KOPT-K1 (cell line): ENCODE data around the gene CEP120.

Source experiments
- H3K27ac ChIP-seq: fragments of 200-600 bp; sonication (generic); 2 replicates; pipeline ENCODE4 v1.5.1; 2016; ENCODE audit warnings: antibody characterized with exemption, mild to moderate bottlenecking, low read depth, low read length; ENCODE audit not compliant: poor library complexity, severe bottlenecking
- H3K36me3 ChIP-seq: fragments of 200-600 bp; sonication (generic); 2 replicates; pipeline ENCODE4 v1.5.1; 2017; ENCODE audit warnings: antibody characterized with exemption, mild to moderate bottlenecking, low read length, moderate library complexity; ENCODE audit not compliant: insufficient read depth
- H3K9me3 ChIP-seq: fragments of 200-600 bp; sonication (generic); 2 replicates; pipeline ENCODE4 v1.5.1; 2017; ENCODE audit warnings: antibody characterized with exemption, low read length, mild to moderate bottlenecking; ENCODE audit not compliant: insufficient read depth, poor library complexity, severe bottlenecking

CEP120 gene

DNA sequence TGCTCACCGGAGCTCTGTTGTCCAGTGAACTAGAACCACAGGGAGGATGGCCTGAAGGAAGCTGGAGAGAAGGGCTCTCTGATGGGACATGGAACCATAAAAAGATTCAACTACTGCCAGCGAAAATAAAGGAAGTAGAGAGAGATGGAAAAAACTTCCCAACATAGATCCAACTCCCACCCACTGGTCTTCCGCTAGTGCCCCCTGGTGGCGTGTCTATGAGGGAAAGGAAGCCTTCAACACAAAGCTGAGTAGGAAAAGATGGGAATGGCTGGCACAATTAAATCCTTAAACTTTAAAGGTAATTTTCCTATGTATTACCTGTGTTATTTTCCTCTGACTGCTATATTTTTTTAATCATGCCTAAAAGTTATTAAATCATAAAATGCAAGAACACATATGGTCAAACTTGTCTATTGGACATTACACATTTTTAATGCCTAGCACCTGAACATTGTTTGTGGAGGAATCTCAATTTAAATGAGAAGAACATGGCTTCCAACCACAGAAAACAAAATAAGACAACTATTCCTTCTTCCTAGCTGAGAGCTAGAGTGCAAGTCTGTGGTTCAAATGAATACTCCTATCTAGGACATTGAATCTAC, 51.5 kb downstream of the CEP120 start:
- H3K9me3 ChIP-seq, result no peaks in the 10 kb centered on the region
- H3K36me3 ChIP-seq, result peaks cover 71% of the 10 kb centered on the region
- H3K27ac ChIP-seq, result no peak overlapping the region

DNA sequence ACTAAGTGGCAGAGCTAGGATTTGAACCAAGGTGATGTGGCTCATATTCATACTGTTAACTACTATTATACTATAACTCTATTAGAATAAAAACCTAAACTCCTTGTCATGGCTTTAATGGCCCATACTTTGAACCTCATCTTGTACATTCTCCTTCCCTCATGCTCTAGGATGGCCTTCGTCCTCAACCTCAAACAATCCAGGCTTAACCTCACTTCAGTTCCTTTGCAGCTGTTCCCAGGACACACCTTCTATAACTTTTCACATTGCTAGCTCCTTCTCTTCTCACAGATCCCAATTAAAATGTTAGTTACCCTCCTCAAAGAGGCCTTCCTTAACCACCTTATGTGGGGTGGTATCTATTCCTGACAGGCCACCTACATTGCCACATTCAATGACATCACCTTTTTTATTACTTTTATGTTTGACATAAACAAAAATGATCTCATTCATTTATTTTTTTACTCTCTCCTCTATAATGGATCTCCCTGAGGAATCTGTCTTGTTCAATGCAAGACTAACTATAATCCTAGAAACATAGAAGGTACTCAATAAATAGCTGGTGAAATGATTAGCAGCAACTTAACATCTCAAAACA, 53.7 kb downstream of the CEP120 start:
- Histone ChIP-seq H3K27ac (no peak overlapping the region), H3K9me3 (no peaks in the 10 kb centered on the region), H3K36me3 (peaks cover 53% of the 10 kb centered on the region)

DNA sequence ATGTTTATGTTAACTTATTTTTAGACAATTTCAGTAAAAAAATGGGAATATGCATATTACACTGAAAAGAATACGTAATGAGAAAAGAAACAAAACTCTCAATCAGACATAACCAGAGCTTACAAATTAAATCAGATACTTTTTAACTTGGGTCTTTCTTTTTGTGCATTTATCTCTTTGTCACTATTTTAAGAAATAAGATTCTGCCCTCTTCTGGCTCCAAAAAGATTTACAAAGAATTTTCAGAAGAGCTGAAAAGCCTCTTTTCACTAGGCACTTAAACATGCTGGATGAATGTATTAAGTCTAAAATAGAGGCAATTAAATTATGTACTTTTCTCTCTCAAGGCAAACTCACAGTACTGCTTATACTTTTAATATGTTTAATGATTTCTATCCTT, 55.5 kb downstream of the CEP120 start:
- no peak overlapping the region for H3K27ac ChIP-seq
- H3K36me3 ChIP-seq, result peaks cover 48% of the 10 kb centered on the region
- H3K9me3 ChIP-seq, result no peaks in the 10 kb centered on the region

DNA sequence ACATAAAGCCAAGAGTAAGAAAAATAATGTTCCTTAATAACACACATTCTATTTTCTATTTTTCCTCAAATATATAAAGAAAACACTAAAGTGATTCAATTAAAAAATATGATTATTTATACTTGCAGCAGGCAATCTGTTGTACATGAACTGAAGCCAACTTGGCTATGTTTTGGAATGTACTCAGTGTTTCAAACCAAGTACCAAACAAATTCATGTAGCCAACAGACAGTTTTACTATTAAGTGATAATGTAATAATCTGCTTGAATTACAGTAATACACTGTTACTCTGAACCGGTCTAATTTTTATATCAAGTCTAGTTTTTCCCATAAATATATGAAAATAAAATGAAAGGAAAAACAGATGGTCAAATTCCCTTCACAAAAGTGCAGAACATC, 58.0 kb downstream of the CEP120 start:
- Histone ChIP-seq H3K27ac (no peak overlapping the region), H3K36me3 (peaks cover 48% of the 10 kb centered on the region), H3K9me3 (no peaks in the 10 kb centered on the region)

DNA sequence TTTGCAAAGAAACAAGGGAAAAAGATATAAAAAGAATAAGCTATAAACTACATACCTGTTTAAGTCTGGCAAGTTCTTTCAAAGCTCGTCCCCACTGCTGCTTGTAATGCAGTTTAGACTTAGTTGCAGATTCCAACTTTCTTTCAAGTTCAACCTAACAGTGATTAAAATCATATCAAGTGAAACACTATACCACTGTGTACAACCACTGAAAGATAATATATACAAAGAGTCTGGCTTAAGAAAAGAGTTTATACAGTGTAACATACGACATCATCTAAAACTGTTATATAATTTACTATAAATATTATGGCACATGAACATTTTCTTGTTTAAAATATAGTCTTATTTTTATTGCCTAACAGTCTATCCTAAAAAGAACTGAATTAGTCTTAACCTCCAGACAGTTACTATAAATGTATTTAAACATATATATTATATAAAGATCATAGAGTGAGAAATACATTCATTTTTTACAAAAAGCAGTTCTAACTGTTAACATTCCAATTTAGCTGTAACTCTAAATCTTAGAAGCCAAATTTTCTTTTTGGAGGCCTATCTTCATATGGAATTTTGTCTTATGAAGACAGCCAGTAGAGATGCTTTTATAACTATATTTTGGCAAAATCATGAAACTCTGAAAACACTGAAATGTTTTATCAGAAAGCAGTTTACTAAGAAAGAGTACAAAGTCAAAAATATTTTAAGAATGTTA, 58.6 kb downstream of the CEP120 start:
- Histone ChIP-seq H3K9me3 (no peaks in the 10 kb centered on the region), H3K36me3 (peaks cover 49% of the 10 kb centered on the region)

DNA sequence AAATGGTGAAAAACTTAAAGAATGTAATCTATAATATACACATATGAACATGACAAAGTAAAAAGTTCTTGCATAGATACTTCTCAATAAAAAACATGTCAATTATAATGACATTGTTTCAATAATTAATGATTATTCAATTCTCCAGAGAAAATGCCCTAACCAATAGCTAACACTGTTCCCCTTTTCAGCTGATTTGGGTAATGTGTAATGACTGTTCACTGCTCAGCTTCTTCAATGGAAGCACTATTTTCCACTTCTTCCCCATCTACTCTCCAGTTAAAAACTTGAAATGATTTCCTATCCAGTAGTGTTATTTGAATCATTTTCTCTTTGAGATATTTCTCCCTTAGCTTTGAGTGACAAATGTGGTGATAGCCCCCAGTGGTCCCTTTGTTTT, 62.3 kb downstream of the CEP120 start:
- peaks cover 62% of the 10 kb centered on the region for H3K36me3 ChIP-seq
- no peak overlapping the region for H3K27ac ChIP-seq
- peaks cover 11% of the 10 kb centered on the region for H3K9me3 ChIP-seq

More for the DNA sequence above, 58.6 kb downstream of the CEP120 start:
- no peak overlapping the region for H3K27ac ChIP-seq

DNA sequence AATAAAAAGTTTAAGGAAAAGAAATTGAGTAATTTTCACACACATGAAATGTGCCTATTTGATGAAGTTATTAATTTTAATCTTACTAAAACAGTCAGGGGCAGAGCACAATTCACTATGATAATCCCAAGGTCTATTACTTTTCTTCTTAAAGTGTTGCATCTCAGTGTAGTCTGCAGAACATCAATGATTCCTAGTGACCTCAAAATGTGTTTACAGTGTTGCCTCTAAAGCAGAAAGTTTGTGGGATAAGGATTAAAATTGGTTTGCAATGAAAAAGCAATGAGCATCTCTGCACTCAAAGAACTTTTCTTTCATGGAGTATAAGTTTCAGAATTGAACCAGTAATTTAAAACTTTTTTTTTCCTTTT, 63.0 kb downstream of the CEP120 start:
- H3K36me3 ChIP-seq, result peaks cover 62% of the 10 kb centered on the region
- peaks cover 11% of the 10 kb centered on the region for H3K9me3 ChIP-seq
- no peak overlapping the region for H3K27ac ChIP-seq

DNA sequence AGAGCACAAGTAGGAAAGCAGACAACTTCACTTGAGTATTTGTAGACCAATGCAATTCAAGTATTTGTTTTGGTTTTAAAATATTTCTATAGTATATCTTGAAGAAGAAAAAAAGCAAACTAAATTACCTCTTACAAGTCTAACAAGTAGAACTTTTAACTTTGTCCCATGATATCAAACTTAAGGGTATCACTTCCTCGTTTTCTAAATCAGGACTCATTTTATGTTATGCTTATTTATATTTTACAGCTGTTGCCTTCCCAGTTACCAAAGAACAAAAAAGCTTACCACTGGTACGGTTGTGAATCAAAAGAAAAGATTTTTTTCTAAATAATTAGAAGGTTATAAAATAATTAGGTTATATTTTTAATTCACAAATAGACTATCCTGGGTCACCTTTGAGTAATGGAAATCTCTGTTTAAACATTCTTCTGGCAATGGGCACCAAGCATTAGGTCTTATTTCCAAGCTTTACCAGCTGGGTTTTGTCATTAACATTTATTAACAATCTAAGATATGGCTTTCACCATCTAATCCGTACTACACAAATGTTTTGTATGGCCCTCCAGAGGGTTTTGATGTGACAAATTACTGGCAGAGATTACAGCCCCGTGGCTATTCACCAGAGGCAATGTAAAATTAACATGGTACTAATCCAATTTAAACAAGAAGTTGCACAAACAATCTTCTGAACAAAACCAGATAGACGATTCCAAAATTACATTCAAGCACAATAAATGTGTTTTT, 63.6 kb downstream of the CEP120 start:
- Histone ChIP-seq H3K27ac (no peak overlapping the region), H3K9me3 (peaks cover 11% of the 10 kb centered on the region), H3K36me3 (peaks cover 62% of the 10 kb centered on the region)

DNA sequence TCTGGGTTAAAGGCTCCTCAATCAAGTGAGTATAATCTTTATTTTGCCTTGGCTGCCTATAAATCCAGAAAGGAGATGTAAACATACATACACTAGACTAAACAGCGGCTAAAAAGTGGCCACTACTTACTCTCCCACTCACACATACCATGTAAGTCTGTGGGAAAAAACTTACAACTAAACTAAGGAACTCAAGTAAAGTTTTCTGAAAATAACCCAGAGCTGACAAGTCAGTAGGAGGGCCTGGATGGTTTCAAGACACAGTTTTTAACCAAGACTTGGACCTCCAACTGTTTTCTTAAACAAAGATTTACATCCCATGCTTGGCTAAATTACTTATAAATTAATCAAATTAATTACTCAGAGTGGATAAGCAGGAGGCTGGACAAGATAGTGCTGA, 64.5 kb downstream of the CEP120 start:
- H3K36me3 ChIP-seq, result peaks cover 58% of the 10 kb centered on the region
- no peak overlapping the region for H3K27ac ChIP-seq
- H3K9me3 ChIP-seq, result peaks cover 11% of the 10 kb centered on the region

DNA sequence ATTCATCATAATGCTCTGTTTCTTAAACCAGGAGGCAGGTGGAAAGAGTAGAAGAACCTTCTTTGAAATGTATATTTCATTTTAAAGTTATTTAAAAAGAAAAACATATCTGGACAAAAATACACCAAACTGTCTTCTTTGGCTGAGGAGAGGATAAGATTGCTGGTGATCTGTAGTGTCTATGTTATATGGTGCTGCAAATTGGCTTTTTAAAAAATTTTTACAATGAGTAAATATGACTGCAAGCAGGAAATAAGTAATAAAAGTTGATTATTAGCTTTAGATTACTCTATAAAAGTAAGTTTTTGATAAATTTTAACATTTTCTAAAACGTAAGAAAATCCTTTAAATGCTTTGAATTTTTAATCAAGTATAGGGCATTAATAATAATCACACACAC, 64.9 kb downstream of the CEP120 start:
- H3K36me3 ChIP-seq, result peaks cover 54% of the 10 kb centered on the region
- H3K9me3 ChIP-seq, result peaks cover 11% of the 10 kb centered on the region

DNA sequence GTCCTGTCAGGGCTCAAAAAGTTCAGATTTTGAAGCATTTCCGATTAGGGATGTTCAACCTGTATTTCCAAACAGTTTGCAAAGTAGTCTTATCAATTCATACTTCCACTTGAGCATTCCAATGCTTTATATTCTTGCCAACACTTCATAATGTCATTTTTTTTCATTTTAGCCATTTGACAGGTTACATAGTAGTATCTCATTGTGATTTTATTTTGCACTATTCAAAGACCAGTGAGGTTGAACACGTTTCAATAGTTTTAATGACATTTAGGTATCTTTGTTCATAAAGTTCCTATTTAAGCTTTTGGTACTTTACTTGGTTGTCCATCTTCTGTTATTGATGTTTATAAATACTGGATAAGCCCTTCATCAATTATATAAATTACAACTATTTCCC, 71.4 kb downstream of the CEP120 start:
- Histone ChIP-seq H3K27ac (no peak overlapping the region), H3K9me3 (peaks cover 6% of the 10 kb centered on the region), H3K36me3 (peaks cover 23% of the 10 kb centered on the region)

More for the DNA sequence above, 64.9 kb downstream of the CEP120 start:
- H3K27ac ChIP-seq, result no peak overlapping the region

DNA sequence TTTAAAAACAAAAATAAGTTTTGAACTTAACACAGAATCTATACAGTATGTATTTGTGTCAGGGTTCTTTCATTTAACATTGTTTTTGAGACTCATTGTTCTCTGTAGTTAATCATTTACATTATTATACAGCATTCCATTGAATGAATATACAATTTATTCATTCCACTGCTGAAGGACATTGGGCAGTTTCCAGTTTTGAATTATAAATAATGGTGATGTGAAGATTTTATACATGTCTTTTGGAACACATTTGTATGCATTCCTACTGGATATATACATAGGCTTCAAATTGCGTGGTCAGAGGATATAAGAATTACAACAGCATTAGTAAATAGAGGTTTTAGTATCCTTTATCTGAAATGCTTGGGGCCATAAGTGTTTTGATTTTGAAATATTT, 72.0 kb downstream of the CEP120 start:
- Histone ChIP-seq H3K9me3 (peaks cover 4% of the 10 kb centered on the region), H3K27ac (no peak overlapping the region)

DNA sequence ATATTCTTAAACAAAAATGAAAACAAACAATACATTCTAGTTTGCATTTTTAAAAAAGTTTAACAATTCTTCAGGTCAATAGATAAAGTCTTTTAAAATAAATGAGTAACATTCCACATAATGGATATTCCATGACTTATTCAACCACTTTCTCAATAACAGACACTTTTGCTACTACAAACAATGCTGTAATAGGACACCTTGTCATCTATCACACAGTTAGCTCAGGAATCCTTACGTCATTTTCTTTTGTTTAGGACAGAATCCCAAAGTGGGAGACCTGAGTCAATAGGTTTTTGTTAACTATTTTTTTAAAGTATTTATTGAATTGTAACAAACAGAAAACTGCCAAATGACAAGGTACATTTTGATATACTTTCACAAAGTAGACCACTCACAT, 72.5 kb downstream of the CEP120 start:
- H3K27ac ChIP-seq, result no peak overlapping the region
- H3K9me3 ChIP-seq, result peaks cover 4% of the 10 kb centered on the region

More for the DNA sequence above, 72.0 kb downstream of the CEP120 start:
- H3K36me3 ChIP-seq, result peaks cover 27% of the 10 kb centered on the region

DNA sequence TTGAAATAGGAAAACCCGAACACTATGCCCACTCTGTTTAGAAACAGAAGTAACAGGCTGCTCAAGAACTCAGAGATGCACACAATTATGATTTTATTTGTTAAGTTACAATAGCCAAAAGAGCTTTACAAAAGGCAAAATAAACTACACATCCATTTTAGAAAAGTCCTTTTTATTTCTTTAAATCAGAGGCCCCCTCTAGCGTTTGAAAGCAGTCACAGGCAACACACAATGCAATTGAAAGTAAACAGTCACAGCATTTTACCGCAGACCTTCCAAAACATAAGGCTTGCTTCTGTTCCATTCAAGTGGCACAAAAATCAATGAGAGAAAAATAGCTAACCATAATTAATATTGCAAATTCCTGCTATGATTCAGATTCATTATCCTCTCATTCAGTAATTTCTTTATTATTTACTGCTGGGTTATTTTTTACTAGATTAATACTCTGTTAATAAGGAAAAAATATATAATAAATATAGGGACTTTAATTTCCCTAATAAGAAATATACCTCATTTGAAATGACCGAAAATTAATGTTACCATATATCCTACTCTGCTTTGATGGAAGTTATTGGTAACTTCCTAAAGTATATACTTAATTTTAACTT, 78.3 kb downstream of the CEP120 start:
- Histone ChIP-seq H3K27ac (no peak overlapping the region), H3K9me3 (no peaks in the 10 kb centered on the region), H3K36me3 (peaks cover 25% of the 10 kb centered on the region)

More for the DNA sequence above, 72.5 kb downstream of the CEP120 start:
- H3K36me3 ChIP-seq, result peaks cover 27% of the 10 kb centered on the region

DNA sequence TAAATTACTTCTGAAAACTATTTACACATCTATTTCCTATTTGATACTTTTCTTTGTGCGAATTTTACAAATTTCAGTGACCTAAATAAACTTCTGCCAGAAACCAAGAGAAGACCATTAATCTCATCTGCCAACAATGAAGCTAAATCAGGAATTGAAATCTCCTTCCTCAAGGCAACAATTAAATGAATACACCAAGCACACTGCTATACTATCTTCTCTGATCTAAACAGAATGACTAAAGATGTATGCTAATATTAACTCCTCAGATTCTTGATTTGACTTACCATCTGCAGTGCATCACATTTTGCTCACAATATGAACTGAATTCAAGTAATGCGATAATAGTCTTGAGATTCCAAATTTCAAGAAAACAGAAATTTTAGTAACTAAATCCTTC, 82.3 kb downstream of the CEP120 start:
- Histone ChIP-seq H3K36me3 (no peaks in the 10 kb centered on the region; the same call in none of the 2 replicates), H3K9me3 (no peaks in the 10 kb centered on the region)

More for the DNA sequence above, 82.3 kb downstream of the CEP120 start:
- H3K27ac ChIP-seq, result no peak overlapping the region
